ENCODE data around the gene IFT25. TPM values are rescaled to one million over a fixed set of nuclear protein-coding genes. Genes with fewer than 3 reads are reported as not detected.

The IFT25 gene
- total and polyA plus RNA-seq, 2 of the 13 experiments (the other 11 are each of a cell fraction or from before 2014, with no cell fraction given): 19.7 to 48.0 TPM

- no peak for FAIRE-seq
- ATAC-seq: peak; percentile 48
- H3K27ac ChIP-seq (ENCODE audit: extremely low read length, insufficient read depth, low read length): peak overlapping the region; percentile 51
- H3K4me2 ChIP-seq (ENCODE audit: low read depth, low read length): peak overlapping the region; percentile 88
- no peaks in the 10 kb centered on the region for H3K36me3 ChIP-seq (replicated peaks in 1 of 2; ENCODE audit: control insufficient read depth in 1 of 2, insufficient read depth in 2 of 2, low read length in 2 of 2)
- peak overlapping the region; percentile 43 to 72 (median 55) for H3K4me3 ChIP-seq (replicated peaks in 1 of 3; ENCODE audit: insufficient read depth in 1 of 3, low read depth in 2 of 3, low read length in 3 of 3)
- peaks cover 13% of the 10 kb centered on the region for H3K79me2 ChIP-seq (ENCODE audit: insufficient read depth, low read length)
- in situ Hi-C loops (cut with HindIII; ENCODE audit: extremely low pct_ligation_motif_present, low pct_unique_long_range_greater_than_20kb) (loop anchor here (5.0 kb wide), 1 partner anchor 48 kb away; no protein-coding TSS in a partner anchor), intact Hi-C loops (cut with micrococcal nuclease; ENCODE audit: unreplicated experiment) (loop anchor here (5.0 kb wide), 1 partner anchor 53 kb away; the partner anchor contains the start of genes IFT25 and LRRC42)
- peak; percentile 33 for DNase-seq (ENCODE audit: low spot score)
- H3K9ac ChIP-seq (ENCODE audit: insufficient read depth, low read depth, low read length): peak overlapping the region; percentile 53
- H3K27me3 ChIP-seq (ENCODE audit: control insufficient read depth in 1 of 2, insufficient read depth in 2 of 2, low read length in 2 of 2): no peaks in the 10 kb centered on the region; a peak in 1 of 5 replicates
- no peaks in the 10 kb centered on the region for H3K9me3 ChIP-seq (ENCODE audit: low read length)
- POLR2A ChIA-PET: interaction anchor here (0.9 to 2.0 kb wide), 6 partner anchors 12 to 51 kb away, joined by 3 to 19 read pairs (median 6); partner anchors contain the start of genes IFT25 and LRRC42
- CTCF ChIA-PET (ENCODE audit: low intra/inter-chr PET ratio, low total read pairs): no interaction called here
- peaks cover 81% of the 10 kb centered on the region for H3K4me1 ChIP-seq (ENCODE audit: insufficient read depth, low read length)
- BruUV-seq (replicated peaks): no TSS peak
- WGBS (ENCODE audit: low lambda C conversion rate): 5% methylated on average over 5 of the region's 5 CpGs
- H4K20me1 ChIP-seq (ENCODE audit: insufficient read depth, low read length): no peaks in the 10 kb centered on the region
- TF ChIP-seq CEBPB (IDR thresholded peaks at IDR 0.05; ENCODE audit: borderline replicate concordance, low read depth, low read length) (peak; percentile 55; the same call in 1 of the 2 replicates), JUND (CRISPR knock-in tag; IDR thresholded peaks at IDR 0.05) (no peak), KIAA2018 (CRISPR knock-in tag; IDR thresholded peaks at IDR 0.05; ENCODE audit: borderline replicate concordance) (no peak), REST (IDR thresholded peaks at IDR 0.05; ENCODE audit: borderline replicate concordance in 1 of 2, low read depth in 1 of 2, low read length in 2 of 2) (no peak), ZNF781 (CRISPR knock-in tag; IDR thresholded peaks at IDR 0.05; ENCODE audit: borderline replicate concordance, not compliant biosample characterization) (no peak), NFKBIZ (CRISPR knock-in tag; IDR thresholded peaks at IDR 0.05) (no peak), ZNF292 (CRISPR knock-in tag; IDR thresholded peaks at IDR 0.05; ENCODE audit: borderline replicate concordance, low read depth) (peak; percentile 47; the same call in 1 of the 2 replicates), ZNF652 (CRISPR knock-in tag; IDR thresholded peaks at IDR 0.05; ENCODE audit: borderline replicate concordance, low read depth) (peak; percentile 48; the same call in 1 of the 2 replicates), SP2 (CRISPR knock-in tag; IDR thresholded peaks at IDR 0.05) (no peak), HNF4A (CRISPR knock-in tag; IDR thresholded peaks at IDR 0.05) (peak; percentile 34; the same call in 1 of the 2 replicates), CEBPG (CRISPR knock-in tag; IDR thresholded peaks at IDR 0.05) (peak; percentile 80), SAP130 (CRISPR knock-in tag; IDR thresholded peaks at IDR 0.05; ENCODE audit: low read depth) (peak; percentile 35; the same call in 1 of the 2 replicates), IRX3 (CRISPR knock-in tag; IDR thresholded peaks at IDR 0.05; ENCODE audit: borderline replicate concordance, low read depth) (no peak)
- H2AFZ ChIP-seq (ENCODE audit: low read length): peak overlapping the region; percentile 64
Measured at GRCh38 chr1:53894644-53895043, 50.9 kb downstream of the IFT25 start.

Measured in HepG2 (cell line).